Glomerular endothelial cell (primary cell): Measurements from ENCODE around the gene C1orf21. TPM values are rescaled to one million over a fixed set of nuclear protein-coding genes. Genes with fewer than 3 reads are reported as not detected.
"Not testable (repeated sequence)": the region's sequence is repeated elsewhere in the genome, so short reads cannot be mapped to it uniquely, and the experiment has no call there.

Experiments used
- DNase-seq: peaks from one replicate; pipeline ENCODE4 v3.0.0-alpha.2; 2011; ENCODE audit warnings: low read depth, low spot score; ENCODE audit errors: extremely low read depth
- total RNA-seq: library from RNA; depleted of rRNA; stranded (reverse); fragments of >200 nt; gene quantifications from 2 replicates; pipeline ENCODE4 v1.2.3, GENCODE V29; 2015

Gene C1orf21
- total RNA-seq, 1 donor from 2014 or later = 28.1 TPM

GRCh38 chr1:184583849-184584248 is 197.0 kb downstream of the C1orf21 start:
- DNase-seq = no peak

GRCh38 chr1:184588701-184589100 is 201.9 kb downstream of the C1orf21 start:
- no peak for DNase-seq

DNA sequence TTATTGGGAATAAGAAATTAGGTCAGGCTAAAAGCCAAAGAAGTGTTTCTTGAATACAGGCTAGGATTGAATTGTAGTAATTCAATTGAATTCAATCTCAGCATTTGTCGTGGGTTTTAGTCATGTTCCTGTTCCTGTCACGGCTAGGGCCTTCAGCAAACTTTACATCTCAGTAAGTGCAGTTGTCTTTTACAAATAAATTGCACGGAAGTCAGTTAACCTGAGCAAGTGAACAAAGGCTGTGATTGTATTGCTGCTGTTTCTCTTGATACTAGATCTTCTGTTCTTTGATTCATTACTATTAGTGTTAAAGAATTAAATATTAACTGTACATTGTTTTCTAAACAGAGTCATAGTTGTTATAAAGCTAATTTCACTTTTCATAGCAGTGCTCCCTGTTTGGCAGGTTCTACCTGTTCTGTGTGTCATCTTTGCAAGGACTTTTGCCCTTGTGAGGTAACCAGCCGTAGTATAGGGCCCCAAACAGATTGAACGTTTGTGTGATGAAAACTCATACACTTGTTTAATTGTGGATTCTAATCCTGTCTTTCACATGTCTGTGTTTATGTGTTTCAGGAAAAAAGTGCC is 203.4 kb downstream of the C1orf21 start:
- no peak for DNase-seq

- DNase-seq = no peak
These were observed 206.8 kb downstream of the C1orf21 start for GRCh38 chr1:184593597-184593996.

DNA sequence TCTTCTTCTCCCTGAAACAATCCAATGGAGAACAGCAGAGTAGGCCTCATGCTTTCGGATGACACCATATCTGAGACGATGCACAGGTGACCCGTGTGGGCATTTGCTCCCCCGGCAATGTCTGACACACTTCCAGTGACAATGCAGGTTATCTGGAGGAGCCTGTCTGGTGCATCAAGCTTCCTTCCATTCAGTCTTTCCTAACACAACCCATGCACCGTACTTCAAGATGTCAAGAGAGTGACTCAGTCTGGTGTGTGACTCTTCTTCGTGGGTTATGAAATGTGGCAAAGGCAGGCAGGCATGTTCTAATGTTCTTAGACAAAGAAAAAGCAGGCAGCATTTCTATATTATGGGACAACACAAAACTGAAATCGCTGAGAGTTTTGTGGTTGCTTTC is 208.8 kb downstream of the C1orf21 start:
- no peak for DNase-seq

GRCh38 chr1:184596950-184597645 is 210.3 kb downstream of the C1orf21 start:
- no peak for DNase-seq

GRCh38 chr1:184597650-184598357 is 211.0 kb downstream of the C1orf21 start:
- DNase-seq = no peak

DNA sequence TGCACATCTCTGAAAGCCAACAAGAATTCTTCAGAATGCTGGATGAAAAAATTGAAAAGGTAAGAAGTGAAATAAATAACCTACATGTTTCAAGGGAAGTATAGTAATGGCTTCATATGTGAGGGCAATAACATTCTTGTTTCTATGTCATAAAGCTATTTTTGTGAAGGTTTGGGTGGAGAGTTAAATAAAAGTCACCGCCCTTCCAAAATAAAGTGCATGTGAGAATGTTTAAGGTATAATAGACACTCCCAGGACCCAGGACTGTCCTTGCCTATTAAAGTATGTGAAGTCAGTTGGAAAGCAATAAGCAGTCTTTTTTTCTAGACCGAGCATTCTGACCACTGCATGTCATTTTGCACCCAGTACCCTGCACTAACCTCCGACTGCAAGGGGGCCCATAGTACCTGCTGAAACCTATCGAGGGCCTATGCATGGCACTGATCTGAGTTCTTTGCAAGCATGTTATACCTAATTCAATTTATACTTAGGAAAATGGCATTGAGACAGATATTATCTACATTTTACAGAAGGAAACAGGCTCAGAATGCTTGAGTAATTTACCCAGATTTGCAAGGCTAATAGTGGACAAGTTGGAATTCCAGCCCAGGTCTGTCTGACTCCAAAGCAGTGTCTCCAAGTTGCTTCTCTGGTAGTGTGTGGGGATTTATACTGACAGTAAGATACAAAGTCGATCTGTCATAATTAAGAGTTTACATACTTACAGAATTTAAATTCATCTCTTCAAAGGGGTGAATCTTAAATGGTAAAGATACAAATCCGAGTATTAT is 211.8 kb downstream of the C1orf21 start:
- no peak for DNase-seq

DNA sequence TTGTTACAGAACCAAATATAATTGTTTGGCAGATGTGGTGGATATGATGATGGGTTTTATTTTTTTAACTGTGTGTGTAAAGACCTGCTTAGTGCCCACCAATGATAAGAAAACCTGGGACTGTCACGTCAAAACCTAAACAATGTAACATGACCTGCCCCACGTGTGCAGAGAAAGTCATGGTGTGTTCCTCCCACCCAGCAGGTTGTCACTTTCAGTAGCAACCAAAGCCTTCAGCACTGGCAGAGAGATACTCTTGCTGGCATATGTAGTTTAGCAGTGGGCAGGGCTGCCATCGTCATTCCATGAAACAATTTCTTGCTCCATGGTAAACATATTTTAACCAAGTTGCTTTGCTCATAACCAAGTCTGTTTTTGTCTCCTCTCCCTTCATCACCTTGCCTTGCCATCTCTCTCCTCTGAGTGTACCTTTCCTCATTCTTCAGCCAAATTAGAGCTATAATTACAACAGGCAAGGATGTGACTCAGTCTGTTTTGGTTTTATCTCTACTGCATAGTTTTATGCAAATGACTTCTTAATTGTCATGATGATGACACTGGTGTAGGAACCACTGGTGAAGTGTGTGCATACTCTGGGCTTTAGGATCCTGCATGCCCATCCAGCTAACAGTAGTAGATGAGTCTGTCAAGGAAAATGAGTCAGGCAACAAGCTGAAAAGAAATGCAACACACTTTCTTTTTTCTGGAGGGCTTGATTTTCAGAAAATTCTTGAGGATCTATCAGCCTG is 217.5 kb downstream of the C1orf21 start:
- no peak for DNase-seq

GRCh38 chr1:184605941-184606340 is 219.1 kb downstream of the C1orf21 start:
- no peak for DNase-seq

- DNase-seq = no peak
These were observed 220.0 kb downstream of the C1orf21 start for GRCh38 chr1:184606786-184607185.

DNA sequence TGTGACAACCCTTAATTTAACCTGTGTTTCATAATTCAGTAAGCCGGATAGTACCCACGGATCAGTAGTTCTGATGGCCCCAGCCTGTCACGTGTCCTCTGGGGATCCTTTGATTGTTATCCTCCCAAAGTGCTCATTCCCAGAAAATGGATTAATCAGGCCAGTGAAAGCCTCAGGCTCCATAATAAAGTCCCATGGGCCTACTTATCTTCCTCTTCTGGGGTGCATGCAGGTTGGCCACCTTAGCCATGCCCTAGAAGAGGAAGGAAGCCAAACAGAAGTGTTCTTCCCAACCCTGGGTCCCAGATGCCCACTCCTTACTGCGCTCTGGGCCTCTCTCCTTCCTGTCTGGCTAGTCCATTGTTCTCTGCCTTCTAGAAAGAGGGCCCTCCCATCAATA is 221.8 kb downstream of the C1orf21 start:
- DNase-seq = no peak

DNA sequence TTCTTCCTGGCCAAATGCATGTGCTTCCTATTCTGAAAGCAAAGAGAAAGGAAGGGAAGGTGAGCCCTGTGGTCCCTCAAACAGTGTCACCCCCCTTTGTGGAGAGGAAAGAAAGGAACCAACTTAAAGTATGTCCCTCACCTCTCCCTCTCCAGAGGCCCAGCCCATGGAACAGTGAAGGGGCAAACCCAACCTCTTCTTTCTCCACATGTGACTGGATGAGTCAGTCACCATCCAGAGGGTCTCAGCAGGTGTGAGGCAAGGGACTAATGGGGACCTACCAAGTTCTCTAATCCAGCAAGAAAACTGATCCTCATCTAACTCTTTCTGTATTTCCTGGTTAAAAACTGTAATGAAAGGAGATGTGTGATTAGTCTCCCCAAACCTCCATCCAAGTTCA is 222.2 kb downstream of the C1orf21 start:
- DNase-seq = no peak

DNA sequence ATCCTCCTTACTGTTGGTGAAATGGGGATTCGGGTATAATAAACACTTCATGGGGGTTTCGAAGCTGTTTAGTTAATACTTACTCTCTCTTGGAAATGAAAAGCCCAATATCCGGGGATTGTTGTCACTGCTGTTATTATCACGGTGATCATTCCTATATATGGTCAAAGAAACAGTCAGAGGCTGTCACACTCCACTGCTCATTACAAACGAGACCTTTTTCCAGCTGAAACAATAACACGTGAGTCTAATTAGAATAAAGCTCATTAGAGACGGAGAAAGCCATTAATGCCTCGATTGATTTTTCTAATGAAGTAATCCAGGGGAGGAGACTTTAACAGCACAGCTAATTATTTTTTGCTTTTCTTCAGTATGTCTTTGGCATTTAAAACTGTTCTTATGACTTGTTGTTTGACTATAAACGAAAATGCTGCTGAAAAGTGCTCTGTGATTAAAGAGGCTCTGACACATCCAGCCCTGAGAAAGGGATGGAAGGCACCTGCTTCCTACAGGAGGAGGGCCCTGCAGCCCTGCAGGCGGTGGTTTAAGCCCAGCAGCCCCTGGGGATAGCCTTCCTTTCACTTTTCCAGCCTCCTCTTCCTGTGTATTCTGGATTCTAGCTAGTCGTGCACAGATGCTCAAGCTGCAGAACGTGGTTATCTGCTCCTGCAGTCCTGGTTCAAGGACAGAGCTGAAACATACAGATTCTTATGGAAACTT is 224.2 kb downstream of the C1orf21 start:
- DNase-seq = no peak

DNA sequence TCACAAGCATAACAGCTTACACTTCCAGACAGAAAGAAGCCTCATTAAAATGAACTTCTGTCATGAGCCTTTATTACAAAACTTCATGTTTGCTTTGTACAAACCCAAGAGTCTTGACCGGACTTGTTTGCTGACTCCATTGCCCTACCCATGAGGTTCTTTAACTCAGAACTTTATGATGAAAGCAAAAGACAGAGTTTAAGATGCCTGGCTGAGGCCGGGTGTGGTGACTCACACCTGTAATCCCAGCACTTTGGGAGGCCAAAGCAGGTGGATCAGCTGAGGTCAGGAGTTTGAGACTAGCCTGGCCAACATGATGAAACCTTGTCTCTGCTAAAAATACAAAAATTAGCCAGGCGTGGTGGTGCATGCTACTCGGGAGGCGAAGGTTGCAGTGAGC is 225.4 kb downstream of the C1orf21 start:
- DNase-seq = not testable (repeated sequence)

DNA sequence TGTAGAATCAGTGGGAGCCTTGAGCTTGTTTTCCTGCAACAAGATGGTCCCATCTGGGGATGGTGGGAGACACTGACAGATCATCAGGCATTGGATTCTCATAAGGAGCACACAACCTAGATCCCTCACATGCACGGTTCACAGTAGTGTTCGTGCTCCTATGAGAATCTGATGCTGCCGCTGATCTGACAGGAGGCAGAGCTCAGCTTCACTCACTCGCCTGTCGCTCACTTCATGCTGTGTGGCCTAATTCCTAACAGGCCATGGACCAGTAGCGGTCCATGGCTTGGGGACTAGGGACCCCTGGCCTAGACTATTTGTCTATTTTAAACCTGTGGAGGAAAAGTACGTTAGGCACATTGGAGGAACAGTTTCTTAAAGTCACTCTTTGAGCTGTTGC is 227.8 kb downstream of the C1orf21 start:
- no peak for DNase-seq

GRCh38 chr1:184615301-184615700 is 228.5 kb downstream of the C1orf21 start:
- no peak for DNase-seq

GRCh38 chr1:184616504-184616903 is 229.7 kb downstream of the C1orf21 start:
- no peak for DNase-seq

- no peak for DNase-seq
These were observed 230.7 kb downstream of the C1orf21 start for GRCh38 chr1:184617433-184618029.

- no peak for DNase-seq
These were observed 232.0 kb downstream of the C1orf21 start for GRCh38 chr1:184618851-184619250.
